AG04450 (cell line): ENCODE data around the gene ST3GAL4. TPM values are rescaled to one million over a fixed set of nuclear protein-coding genes. Genes with fewer than 3 reads are reported as not detected.

ENCODE experiments used
- CTCF ChIA-PET: fragments of 300-600, 350-600 bp; formaldehyde crosslinking; extraction: SDS; loops from one replicate; lab custom pipeline; 2022; ENCODE audit warnings: antibody characterized with exemption, inconsistent platforms; lab: Charles Lee
- POLR2A ChIA-PET: fragments of 350-600 bp; formaldehyde crosslinking; extraction: SDS; loops from one replicate; lab custom pipeline; 2021; ENCODE audit warnings: antibody characterized with exemption, inconsistent platforms; lab: Yijun Ruan, JAX
- DNase-seq: peaks from one replicate; pipeline ENCODE4 v3.0.0-alpha.2; 2011; ENCODE audit warnings: low read depth, low spot score
- H3K27ac ChIP-seq: one replicate; pipeline ENCODE4 v1.5.1; 2012; ENCODE audit warnings: low read depth, low read length, control low read depth
- H3K27me3 ChIP-seq: one replicate; pipeline ENCODE4 v1.6.0; 2012; ENCODE audit warnings: low read length; ENCODE audit not compliant: control insufficient read depth, insufficient read depth
- H3K4me3 ChIP-seq: 2 replicates; pipeline ENCODE4 v1.5.1; 2011; ENCODE audit warnings: mild to moderate bottlenecking, low read depth, low read length, control low read depth
- H3K9me3 ChIP-seq: 2 replicates; pipeline ENCODE4 v1.5.1; 2012; ENCODE audit warnings: low read length; ENCODE audit not compliant: control insufficient read depth, insufficient read depth
- CTCF ChIP-seq: IDR thresholded peaks from 2 replicates; pipeline ENCODE4 v1.5.1; 2011; ENCODE audit warnings: low read depth, low read length, control low read depth, inconsistent platforms
- polyA plus RNA-seq: library from polyadenylated mRNA; depleted of rRNA; stranded (reverse); fragments of >200 nt; gene quantifications from 2 replicates; pipeline ENCODE4 v1.2.3, GENCODE V29; 2011

ST3GAL4 gene
- polyA plus RNA-seq, 1 experiment = 13.1 TPM

GRCh38 chr11:126354631-126355323, 709 bp upstream of the ST3GAL4 start:
- no peaks in the 10 kb centered on the region for H3K27me3 ChIP-seq
- POLR2A ChIA-PET = interaction anchor here (0.6 to 2.4 kb wide), 7 partner anchors 13 to 76 kb away, joined by 3 to 16 read pairs (median 3); no protein-coding TSS in a partner anchor
- CTCF ChIA-PET = no interaction called here
- DNase-seq = no peak
- no peaks in the 10 kb centered on the region; the same call in 1 of the 2 replicates for H3K9me3 ChIP-seq
- TF ChIP-seq CTCF = no peak
- peak overlapping the region; percentile 93 for H3K4me3 ChIP-seq
- peak overlapping the region; percentile 62 for H3K27ac ChIP-seq

- no peak for TF ChIP-seq CTCF
- ChIA-PET POLR2A (interaction anchor here (0.8 to 2.4 kb wide), 5 partner anchors 14 to 75 kb away, joined by 3 to 16 read pairs (median 3); no protein-coding TSS in a partner anchor), CTCF (interaction anchor here (1.6 to 3.7 kb wide), 2 partner anchors 45 to 125 kb away, joined by 7 to 20 read pairs; no protein-coding TSS in a partner anchor)
- Histone ChIP-seq H3K27me3 (no peaks in the 10 kb centered on the region), H3K4me3 (peak overlapping the region; percentile 93), H3K9me3 (no peaks in the 10 kb centered on the region; the same call in 1 of the 2 replicates), H3K27ac (no peak overlapping the region)
- DNase-seq = no peak
Measured at GRCh38 chr11:126355926-126356897, 726 bp downstream of the ST3GAL4 start.

GRCh38 chr11:126357055-126357962, 1.8 kb downstream of the ST3GAL4 start:
- CTCF ChIA-PET = interaction anchor here (1.0 to 3.7 kb wide), 6 partner anchors 8 to 124 kb away, joined by 3 to 20 read pairs (median 4); no protein-coding TSS in a partner anchor
- Histone ChIP-seq H3K27me3 (no peaks in the 10 kb centered on the region), H3K27ac (no peak overlapping the region), H3K9me3 (no peaks in the 10 kb centered on the region; the same call in 1 of the 2 replicates), H3K4me3 (peak overlapping the region; percentile 93)
- DNase-seq = no peak
- TF ChIP-seq CTCF = no peak
- POLR2A ChIA-PET = interaction anchor here (2.4 kb wide), 1 partner anchor 39 kb away, joined by 16 read pairs; no protein-coding TSS in a partner anchor

GRCh38 chr11:126357969-126358762, 2.7 kb downstream of the ST3GAL4 start:
- Histone ChIP-seq H3K27me3 (no peaks in the 10 kb centered on the region), H3K9me3 (no peaks in the 10 kb centered on the region; the same call in 1 of the 2 replicates), H3K4me3 (no peak overlapping the region), H3K27ac (no peak overlapping the region)
- ChIA-PET CTCF (interaction anchor here (1.0 to 3.7 kb wide), 5 partner anchors 9 to 122 kb away, joined by 3 to 20 read pairs (median 3); no protein-coding TSS in a partner anchor), POLR2A (no interaction called here)
- TF ChIP-seq CTCF = no peak
- no peak for DNase-seq
